HL-60 (cell line): ENCODE data around the gene NMUR1.
"Not testable (repeated sequence)": the region's sequence is repeated elsewhere in the genome, so short reads cannot be mapped to it uniquely, and the experiment has no call there.

Source experiments
- DNase-seq, 2 experiments: peaks; one replicate each; pipeline ENCODE4 v3.0.0-alpha.2; 2010 to 2020; ENCODE audit warnings: low read depth in 1 of 2, low spot score in 1 of 2
- H3K27ac ChIP-seq: fragments of 250-450 bp; sonication (Bioruptor Pico); replicated peaks from 2 replicates; pipeline ENCODE4 v1.5.1; 2020; ENCODE audit warnings: mild to moderate bottlenecking, moderate library complexity
- H3K27me3 ChIP-seq: fragments of 250-450 bp; sonication (Bioruptor Pico); 2 replicates; pipeline ENCODE4 v1.5.1; 2021; ENCODE audit warnings: mild to moderate bottlenecking, moderate library complexity; ENCODE audit not compliant: insufficient read depth, poor library complexity, severe bottlenecking
- H3K4me3 ChIP-seq: replicated peaks from 2 replicates; pipeline ENCODE4 v1.5.1; 2011; ENCODE audit warnings: mild to moderate bottlenecking, control low read depth, low read length; ENCODE audit not compliant: insufficient read depth
- GABPA ChIP-seq: IDR thresholded peaks from 2 replicates; pipeline ENCODE4 v1.6.1; 2012; ENCODE audit warnings: low read depth
- POLR2AphosphoS5 ChIP-seq: IDR thresholded peaks from 2 replicates; pipeline ENCODE4 v1.6.1; 2012; ENCODE audit warnings: low read depth
- REST ChIP-seq: IDR thresholded peaks from 2 replicates; pipeline ENCODE4 v1.6.1; 2012; ENCODE audit warnings: low read depth; ENCODE audit not compliant: insufficient replicate concordance
- SPI1 ChIP-seq: IDR thresholded peaks from 2 replicates; pipeline ENCODE4 v1.6.1; 2012; ENCODE audit warnings: low read depth, mild to moderate bottlenecking, borderline replicate concordance
- TF ChIP-seq, protein P1 (sequence below): IDR thresholded peaks from one replicate; pipeline ENCODE4 v1.5.1; 2011; ENCODE audit warnings: low read length, control low read depth, inconsistent platforms; ENCODE audit not compliant: insufficient read depth

NMUR1 gene

GRCh38 chr2:231571661-231572191 lies 41.5 kb upstream of the NMUR1 start:
- no peak overlapping the region for H3K27ac ChIP-seq
- no peaks in the 10 kb centered on the region for H3K27me3 ChIP-seq
- no peak for TF ChIP-seq GABPA
- no peak for TF ChIP-seq SPI1
- no peak for TF ChIP-seq POLR2AphosphoS5
- TF ChIP-seq, protein P1, sequence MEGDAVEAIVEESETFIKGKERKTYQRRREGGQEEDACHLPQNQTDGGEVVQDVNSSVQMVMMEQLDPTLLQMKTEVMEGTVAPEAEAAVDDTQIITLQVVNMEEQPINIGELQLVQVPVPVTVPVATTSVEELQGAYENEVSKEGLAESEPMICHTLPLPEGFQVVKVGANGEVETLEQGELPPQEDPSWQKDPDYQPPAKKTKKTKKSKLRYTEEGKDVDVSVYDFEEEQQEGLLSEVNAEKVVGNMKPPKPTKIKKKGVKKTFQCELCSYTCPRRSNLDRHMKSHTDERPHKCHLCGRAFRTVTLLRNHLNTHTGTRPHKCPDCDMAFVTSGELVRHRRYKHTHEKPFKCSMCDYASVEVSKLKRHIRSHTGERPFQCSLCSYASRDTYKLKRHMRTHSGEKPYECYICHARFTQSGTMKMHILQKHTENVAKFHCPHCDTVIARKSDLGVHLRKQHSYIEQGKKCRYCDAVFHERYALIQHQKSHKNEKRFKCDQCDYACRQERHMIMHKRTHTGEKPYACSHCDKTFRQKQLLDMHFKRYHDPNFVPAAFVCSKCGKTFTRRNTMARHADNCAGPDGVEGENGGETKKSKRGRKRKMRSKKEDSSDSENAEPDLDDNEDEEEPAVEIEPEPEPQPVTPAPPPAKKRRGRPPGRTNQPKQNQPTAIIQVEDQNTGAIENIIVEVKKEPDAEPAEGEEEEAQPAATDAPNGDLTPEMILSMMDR = no peak
- H3K4me3 ChIP-seq = no peak overlapping the region
- DNase-seq = no peak

DNA sequence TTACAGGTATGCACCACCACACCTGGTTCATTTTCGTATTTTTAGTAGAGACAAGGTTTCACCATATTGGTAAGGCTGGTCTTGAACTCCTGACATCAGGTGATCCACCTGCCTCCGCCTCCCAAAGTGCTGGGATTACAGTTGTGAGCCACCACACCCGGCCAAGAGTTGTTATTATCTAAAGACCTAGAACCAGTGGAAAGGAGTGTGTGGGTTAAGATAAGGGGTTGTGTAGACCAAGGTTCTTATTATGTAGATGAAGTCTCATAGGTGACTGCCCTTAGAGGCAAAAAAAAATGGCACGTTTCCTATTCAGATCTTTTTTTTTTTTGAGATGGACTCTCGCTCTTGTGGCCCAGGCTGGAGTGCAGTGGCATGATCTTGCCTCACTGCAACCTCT lies 40.7 kb upstream of the NMUR1 start:
- not testable (repeated sequence) for H3K27ac ChIP-seq, H3K27me3 ChIP-seq, H3K4me3 ChIP-seq, DNase-seq

- no peak for DNase-seq
- Histone ChIP-seq H3K27ac (no peak overlapping the region), H3K4me3 (no peak overlapping the region), H3K27me3 (no peaks in the 10 kb centered on the region)
- TF ChIP-seq, protein P1 = no peak
- TF ChIP-seq GABPA (no peak), SPI1 (no peak), POLR2AphosphoS5 (no peak)
Measured at GRCh38 chr2:231568785-231569435, 38.7 kb upstream of the NMUR1 start.

DNA sequence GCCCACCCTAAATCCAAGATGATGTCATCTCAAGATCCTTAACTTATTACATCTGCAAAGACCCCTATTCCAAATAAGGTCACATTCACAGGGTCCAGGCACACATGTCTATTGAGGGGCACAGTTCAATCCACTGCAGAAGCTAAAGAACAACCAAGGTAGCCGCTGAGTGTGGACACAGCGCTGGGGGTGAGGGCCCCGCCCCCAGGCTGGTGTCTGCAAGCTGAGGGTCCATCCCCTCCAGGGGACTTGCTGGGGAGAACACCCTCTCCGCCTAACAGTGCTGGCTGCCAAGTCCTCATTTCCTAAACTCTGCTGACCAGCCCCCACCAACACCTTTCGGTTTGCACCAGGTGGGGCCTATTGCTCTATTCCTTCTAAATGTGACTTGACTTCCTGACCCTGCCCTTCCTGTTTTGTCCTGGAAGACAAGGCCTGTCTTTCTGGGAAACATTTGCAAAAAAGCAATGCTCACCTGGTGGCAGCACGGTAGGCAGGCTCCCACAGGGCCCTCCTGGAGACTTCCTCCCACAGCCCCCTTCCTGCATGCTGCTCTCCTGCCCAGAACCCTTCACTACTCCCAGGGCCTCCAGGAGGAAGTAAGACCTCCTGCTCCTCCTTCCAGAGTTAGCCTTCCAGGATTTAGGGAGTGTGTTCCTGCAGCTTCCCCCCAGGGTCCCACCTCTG lies 38.0 kb upstream of the NMUR1 start:
- no peak overlapping the region for H3K27ac ChIP-seq
- DNase-seq = no peak
- H3K4me3 ChIP-seq = no peak overlapping the region
- no peaks in the 10 kb centered on the region for H3K27me3 ChIP-seq
- no peak for TF ChIP-seq GABPA
- TF ChIP-seq, protein P1 = no peak
- no peak for TF ChIP-seq SPI1
- TF ChIP-seq POLR2AphosphoS5 = no peak
- no peak for TF ChIP-seq REST

GRCh38 chr2:231567159-231567558 lies 36.9 kb upstream of the NMUR1 start:
- Histone ChIP-seq H3K27ac (no peak overlapping the region), H3K4me3 (no peak overlapping the region), H3K27me3 (no peaks in the 10 kb centered on the region)
- DNase-seq = no peak
- no peak for TF ChIP-seq SPI1
- no peak for TF ChIP-seq REST
- no peak for TF ChIP-seq POLR2AphosphoS5
- TF ChIP-seq, protein P1 = no peak
- no peak for TF ChIP-seq GABPA
